GM13977 (cell line): ENCODE data around the gene MMP15.
"Not testable (repeated sequence)": the region's sequence is repeated elsewhere in the genome, so short reads cannot be mapped to it uniquely, and the experiment has no call there.

Experiments
- DNase-seq: peaks from one replicate; pipeline ENCODE4 v3.0.0; 2012; ENCODE audit warnings: low spot score
- CTCF ChIP-seq: IDR thresholded peaks from 2 replicates; pipeline ENCODE4 v1.5.1; 2012; ENCODE audit warnings: mild to moderate bottlenecking, control low read depth; ENCODE audit not compliant: insufficient read depth; ENCODE audit errors: extremely low read depth, missing control alignments
- in situ Hi-C: fragments of 300-500 bp; cut with MboI; formaldehyde crosslinking; loops from one replicate; pipeline ENCODE4 v1.12.0; 2022; ENCODE audit warnings: low sequenced_read_pairs, low pct_unique_long_range_greater_than_20kb, mixed read lengths, inconsistent platforms; ENCODE audit not compliant: unreplicated experiment

The MMP15 gene

GRCh38 chr16:58086381-58087208, 61.0 kb downstream of the MMP15 start:
- no peak for DNase-seq
- TF ChIP-seq CTCF: no peak
- in situ Hi-C loops: no loop called here

DNA sequence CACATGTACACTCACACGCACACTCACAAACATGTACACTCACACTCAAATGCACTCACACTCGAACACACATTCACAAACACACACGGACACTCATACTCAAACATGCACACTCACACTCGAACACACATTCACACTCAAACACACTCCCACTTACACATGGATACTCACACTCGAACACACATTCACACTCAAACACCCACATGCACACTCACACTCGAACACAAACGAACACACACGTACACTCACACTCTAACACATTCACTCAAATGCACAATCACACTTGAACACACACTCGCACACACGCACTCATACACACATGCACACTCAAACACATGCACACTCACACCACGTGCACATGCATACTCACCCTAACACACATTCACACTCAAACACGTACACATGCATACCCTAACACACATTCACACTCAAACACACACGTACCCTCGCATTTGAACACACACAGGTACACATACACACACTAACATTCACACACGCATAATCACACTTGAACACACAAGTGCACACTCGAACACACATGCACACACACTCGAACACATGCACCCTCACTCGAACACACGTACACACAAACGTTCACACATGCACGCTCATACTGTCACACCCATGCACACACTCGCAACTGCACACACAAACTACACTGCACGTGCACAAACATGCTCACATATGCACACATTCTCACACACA, 61.8 kb downstream of the MMP15 start:
- in situ Hi-C loops: no loop called here
- DNase-seq: no peak
- TF ChIP-seq CTCF: no peak

DNA sequence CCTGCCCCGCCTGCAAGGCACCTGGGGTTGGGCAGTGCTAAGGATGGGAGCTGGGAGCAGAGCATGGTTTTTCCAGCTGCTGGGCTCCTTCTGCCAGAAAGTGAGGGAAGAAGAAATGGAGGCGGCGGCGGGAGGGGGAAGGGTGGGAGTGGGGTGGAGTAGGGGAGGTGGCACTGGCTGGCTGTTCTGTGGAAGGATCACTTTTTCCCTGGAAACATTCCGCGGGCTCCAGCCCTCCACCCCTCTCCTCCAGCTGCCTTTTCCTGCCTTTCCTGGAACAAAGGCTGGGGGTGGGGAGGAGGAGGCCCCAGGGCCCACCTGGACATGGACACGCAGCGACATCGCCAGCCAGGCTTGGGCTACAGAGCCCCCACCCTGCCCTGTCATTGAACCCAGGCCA, 62.5 kb downstream of the MMP15 start:
- in situ Hi-C loops: no loop called here
- TF ChIP-seq CTCF: no peak
- DNase-seq: no peak

GRCh38 chr16:58090396-58090795, 64.8 kb downstream of the MMP15 start:
- in situ Hi-C loops, DNase-seq: not testable (repeated sequence)

DNA sequence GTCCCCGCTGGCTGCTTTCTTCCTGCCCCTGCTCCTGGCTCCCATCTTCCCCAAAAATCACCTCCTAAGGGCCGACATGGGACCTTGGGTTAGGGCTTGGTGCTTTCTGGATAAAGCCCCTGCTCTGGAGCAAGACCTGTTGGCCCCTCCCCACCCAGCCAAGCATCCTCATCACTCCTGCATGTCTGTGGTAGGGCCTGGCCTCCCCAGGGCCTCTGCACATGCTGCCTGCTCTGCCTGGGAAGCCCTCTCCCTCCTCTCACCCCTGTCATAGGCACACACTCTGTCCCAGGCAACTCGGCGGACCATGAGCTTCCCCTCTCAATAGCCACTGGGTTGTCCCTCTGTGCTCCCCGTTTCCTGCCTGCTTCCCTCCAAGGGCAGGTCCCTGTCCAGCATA, 68.5 kb downstream of the MMP15 start:
- DNase-seq: no peak
- no peak for TF ChIP-seq CTCF
- in situ Hi-C loops: no loop called here

DNA sequence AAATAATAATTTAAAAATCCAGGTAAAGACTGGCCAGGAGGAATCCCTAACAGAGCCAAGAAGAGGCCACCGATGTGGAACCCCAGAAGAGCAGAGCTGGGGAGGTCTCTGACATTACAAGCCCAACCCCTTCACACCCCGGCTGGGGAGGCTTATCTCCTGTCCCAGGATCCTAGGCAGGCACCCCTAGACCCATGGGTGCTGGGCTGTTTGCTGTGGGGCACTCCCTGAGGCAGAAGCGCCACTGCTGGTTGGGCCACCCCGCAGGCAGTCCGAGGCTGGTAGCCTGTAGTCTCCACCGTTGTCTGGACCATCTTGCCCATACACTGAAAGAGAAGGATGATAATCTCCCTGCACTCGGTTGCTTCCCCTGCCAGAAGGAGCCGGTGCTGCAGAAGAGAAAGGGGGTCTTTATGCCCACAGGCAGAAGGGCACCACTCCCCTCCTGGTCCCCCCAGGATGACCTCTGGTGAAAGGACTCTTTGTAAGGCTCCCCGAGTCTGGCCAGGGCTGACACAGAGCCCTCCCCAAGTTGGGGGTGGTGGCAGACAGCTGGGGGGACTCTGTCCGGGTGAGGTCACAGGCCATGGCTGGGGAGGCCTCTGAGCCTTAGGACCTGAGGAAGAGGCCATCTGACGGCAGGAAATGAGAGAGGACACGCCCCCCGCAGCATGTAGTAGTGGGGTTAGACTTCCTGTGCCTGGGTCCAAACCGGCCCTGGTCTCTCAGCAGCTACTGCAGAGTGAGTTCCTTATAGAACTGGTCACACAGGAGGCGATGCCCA, 69.4 kb downstream of the MMP15 start:
- no peak for DNase-seq
- in situ Hi-C loops: no loop called here
- no peak for TF ChIP-seq CTCF

GRCh38 chr16:58095575-58095960, 70.0 kb downstream of the MMP15 start:
- in situ Hi-C loops, DNase-seq: not testable (repeated sequence)
